Lower lobe of right lung (tissue), 2 donors: Measurements from ENCODE around the gene CGB8. TPM values are rescaled to one million over a fixed set of nuclear protein-coding genes. Genes with fewer than 3 reads are reported as not detected.
A peak's percentile ranks its signal among the peaks of the same experiment; 100 is the strongest.
"Not testable (repeated sequence)": the region's sequence is repeated elsewhere in the genome, so short reads cannot be mapped to it uniquely, and the experiment has no call there.

Experiments
- ATAC-seq, 2 donors: fragments of 200-7000 bp; cut with Tn5 transposase; one replicate each; pipeline ENCODE4 v1.9.1; 2020 to 2022; ENCODE audit warnings: mild to moderate bottlenecking in 2 of 2, moderate library complexity in 2 of 2
- DNase-seq: peaks from one replicate; pipeline ENCODE4 v3.0.0-alpha.2; 2020
- H3K27ac ChIP-seq: fragments of 200-600 bp; one replicate; pipeline ENCODE4 v1.8.0; 2022
- H3K27me3 ChIP-seq: fragments of 200-600 bp; one replicate; pipeline ENCODE4 v1.8.0; 2022; ENCODE audit warnings: low read depth
- H3K36me3 ChIP-seq: fragments of 200-600 bp; one replicate; pipeline ENCODE4 v1.8.0; 2022; ENCODE audit warnings: mild to moderate bottlenecking
- H3K4me1 ChIP-seq: fragments of 200-600 bp; one replicate; pipeline ENCODE4 v1.8.0; 2022
- H3K4me3 ChIP-seq: fragments of 200-600 bp; one replicate; pipeline ENCODE4 v1.8.0; 2022; ENCODE audit warnings: mild to moderate bottlenecking
- H3K9me3 ChIP-seq: fragments of 200-600 bp; one replicate; pipeline ENCODE4 v1.8.0; 2022
- intact Hi-C: fragments of 100-400 bp; cut with DNase I; formaldehyde crosslinking; loops from one replicate; pipeline ENCODE4 v1.11.0; 2022
- total RNA-seq: library from RNA; stranded (reverse); fragmentation: NEBNext Ultra II Directional; extraction: Animal tissue kit (Norgen Biotek cat#: 25700); gene quantifications from one replicate; pipeline ENCODE4 v1.2.1, GENCODE V29; 2021
- TF ChIP-seq, protein P1 (sequence below): fragments of 200-600 bp; IDR thresholded peaks from one replicate; pipeline ENCODE4 v1.8.0; 2022; ENCODE audit warnings: antibody characterized with exemption, mild to moderate bottlenecking
- donor health status: DM: no; HTN: yes; CAD: no; lungs with severe emphysema.

Gene CGB8
- total RNA-seq, 1 donor from 2014 or later, result not detected

DNA sequence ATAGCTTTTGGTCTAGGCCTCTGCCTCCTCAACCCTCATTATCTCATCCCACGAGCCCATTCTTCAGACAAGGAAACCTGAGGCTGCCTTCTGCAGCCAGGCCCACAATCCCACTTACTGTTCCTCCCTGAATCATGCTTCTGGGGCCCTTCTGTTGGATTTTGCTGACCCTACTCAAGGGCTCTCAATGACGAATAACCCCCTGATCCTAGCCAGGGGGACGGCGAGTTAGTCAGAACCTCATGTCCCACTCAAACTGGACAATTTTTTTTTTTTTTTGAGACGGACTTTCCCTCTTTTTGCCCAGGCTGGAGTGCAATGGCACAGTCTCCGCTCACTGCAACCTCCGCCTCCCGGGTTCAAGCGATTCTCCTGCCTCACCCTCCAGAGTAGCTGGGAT is 26.8 kb downstream of the CGB8 start:
- Histone ChIP-seq H3K36me3 (no peaks in the 10 kb centered on the region), H3K4me3 (no peak overlapping the region), H3K27me3 (peaks cover 7% of the 10 kb centered on the region), H3K27ac (no peak overlapping the region), H3K9me3 (no peaks in the 10 kb centered on the region), H3K4me1 (peaks cover 21% of the 10 kb centered on the region)
- TF ChIP-seq, protein P1, sequence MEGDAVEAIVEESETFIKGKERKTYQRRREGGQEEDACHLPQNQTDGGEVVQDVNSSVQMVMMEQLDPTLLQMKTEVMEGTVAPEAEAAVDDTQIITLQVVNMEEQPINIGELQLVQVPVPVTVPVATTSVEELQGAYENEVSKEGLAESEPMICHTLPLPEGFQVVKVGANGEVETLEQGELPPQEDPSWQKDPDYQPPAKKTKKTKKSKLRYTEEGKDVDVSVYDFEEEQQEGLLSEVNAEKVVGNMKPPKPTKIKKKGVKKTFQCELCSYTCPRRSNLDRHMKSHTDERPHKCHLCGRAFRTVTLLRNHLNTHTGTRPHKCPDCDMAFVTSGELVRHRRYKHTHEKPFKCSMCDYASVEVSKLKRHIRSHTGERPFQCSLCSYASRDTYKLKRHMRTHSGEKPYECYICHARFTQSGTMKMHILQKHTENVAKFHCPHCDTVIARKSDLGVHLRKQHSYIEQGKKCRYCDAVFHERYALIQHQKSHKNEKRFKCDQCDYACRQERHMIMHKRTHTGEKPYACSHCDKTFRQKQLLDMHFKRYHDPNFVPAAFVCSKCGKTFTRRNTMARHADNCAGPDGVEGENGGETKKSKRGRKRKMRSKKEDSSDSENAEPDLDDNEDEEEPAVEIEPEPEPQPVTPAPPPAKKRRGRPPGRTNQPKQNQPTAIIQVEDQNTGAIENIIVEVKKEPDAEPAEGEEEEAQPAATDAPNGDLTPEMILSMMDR, result no peak
- ATAC-seq (no peak), DNase-seq (no peak)
- intact Hi-C loops, result no loop called here

DNA sequence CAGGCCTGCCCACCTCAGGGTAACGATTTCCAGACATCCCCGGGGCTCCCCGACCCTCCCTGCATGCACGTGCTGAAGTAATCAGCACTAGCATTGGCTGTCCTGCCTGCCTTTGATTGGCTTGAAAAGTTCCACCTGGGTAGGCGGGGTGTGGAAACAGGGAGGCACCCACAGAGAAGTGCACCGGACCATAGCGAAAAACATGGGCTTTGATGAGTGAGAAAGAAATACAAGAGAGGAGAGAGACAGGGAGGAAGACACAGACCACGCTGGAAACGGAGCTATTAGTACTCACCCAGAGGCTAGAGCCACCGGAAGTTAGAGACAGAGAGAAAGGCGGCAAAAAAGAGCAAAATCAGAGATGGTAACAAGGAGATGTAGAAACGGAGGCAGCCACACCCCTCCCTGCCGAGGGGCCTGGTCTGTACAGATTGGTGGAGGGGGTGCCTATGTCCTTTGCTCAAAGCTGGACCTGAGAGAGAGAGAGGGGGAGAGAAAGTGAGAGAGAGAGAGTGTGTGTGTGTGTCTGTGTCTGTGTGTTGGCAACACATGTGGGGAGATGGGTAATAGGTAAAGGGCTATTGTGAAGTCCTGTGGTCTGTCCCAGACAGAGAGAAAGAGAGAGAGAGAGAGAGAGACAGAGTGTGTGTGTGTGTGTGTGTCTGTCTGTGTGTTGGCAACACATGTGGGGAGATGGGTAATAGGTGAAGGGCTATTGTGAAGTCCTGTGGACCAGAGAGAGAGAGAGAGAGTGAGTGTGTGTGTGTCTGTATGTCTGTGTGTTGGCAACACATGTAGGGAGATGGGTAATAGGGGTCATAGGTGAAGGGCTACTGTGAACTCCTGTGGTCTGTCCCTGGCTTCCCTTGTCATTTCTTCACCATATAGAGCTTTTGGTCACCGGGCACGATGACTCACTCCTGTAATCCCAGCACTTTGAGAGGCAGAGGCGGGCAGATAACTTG is 27.7 kb downstream of the CGB8 start:
- ATAC-seq (no peak), DNase-seq (no peak)
- Histone ChIP-seq H3K27ac (no peak overlapping the region), H3K36me3 (no peaks in the 10 kb centered on the region), H3K4me3 (no peak overlapping the region), H3K9me3 (no peaks in the 10 kb centered on the region), H3K27me3 (peaks cover 7% of the 10 kb centered on the region), H3K4me1 (peaks cover 21% of the 10 kb centered on the region)
- TF ChIP-seq, protein P1, result no peak
- intact Hi-C loops, result no loop called here

- ATAC-seq, result no peak
Measured at GRCh38 chr19:49020342-49020741, 28.6 kb downstream of the CGB8 start.

DNA sequence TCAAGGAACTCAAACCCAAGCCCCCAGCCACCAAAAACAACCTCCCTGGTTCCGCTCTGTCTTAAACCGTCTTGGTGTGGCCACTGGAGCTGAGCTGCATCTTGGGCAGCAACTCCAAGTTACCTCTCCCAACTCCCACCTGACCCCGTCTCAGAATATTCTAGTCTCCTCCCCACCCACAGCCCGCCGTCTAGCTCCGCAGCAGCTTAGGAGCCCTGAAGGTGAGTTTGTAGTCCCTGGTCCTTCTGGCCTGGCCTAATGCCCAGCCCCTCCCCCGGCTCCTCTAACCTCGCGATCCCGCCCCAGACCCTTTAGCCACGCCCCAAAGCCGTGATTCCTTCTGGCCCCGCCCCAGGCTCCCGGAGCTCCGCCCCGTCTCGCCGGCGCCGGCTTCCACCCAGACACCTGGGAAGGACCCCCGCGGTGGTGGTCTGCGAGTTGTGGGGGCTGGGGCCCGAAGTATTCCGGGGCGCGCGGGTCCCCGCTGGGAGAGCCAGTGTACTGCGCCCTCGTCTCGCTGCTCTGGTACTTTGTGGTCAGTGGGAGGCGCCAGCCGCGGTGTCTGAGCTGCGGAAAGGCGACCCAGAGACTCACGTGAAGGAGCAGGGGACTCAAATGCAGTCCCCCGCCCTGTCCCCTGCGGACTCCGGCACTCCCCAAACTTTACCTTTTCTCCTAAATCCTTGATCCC is 29.5 kb downstream of the CGB8 start:
- Histone ChIP-seq H3K36me3 (peaks cover 12% of the 10 kb centered on the region), H3K9me3 (no peaks in the 10 kb centered on the region), H3K27me3 (peaks cover 7% of the 10 kb centered on the region), H3K27ac (no peak overlapping the region), H3K4me3 (peak overlapping the region; percentile 54), H3K4me1 (peaks cover 21% of the 10 kb centered on the region)
- intact Hi-C loops, result no loop called here
- ATAC-seq (peak; percentile 84 to 87), DNase-seq (peak; percentile 92)
- TF ChIP-seq, protein P1, result no peak

More at GRCh38 chr19:49020342-49020741, 28.6 kb downstream of the CGB8 start:
- TF ChIP-seq, protein P1, result no peak
- H3K9me3 ChIP-seq, result no peaks in the 10 kb centered on the region
- H3K4me3 ChIP-seq, result no peak overlapping the region
- DNase-seq, result no peak
- H3K36me3 ChIP-seq, result peaks cover 3% of the 10 kb centered on the region
- intact Hi-C loops, result no loop called here
- H3K27me3 ChIP-seq, result peaks cover 7% of the 10 kb centered on the region
- no peak overlapping the region for H3K27ac ChIP-seq
- H3K4me1 ChIP-seq, result peaks cover 21% of the 10 kb centered on the region

DNA sequence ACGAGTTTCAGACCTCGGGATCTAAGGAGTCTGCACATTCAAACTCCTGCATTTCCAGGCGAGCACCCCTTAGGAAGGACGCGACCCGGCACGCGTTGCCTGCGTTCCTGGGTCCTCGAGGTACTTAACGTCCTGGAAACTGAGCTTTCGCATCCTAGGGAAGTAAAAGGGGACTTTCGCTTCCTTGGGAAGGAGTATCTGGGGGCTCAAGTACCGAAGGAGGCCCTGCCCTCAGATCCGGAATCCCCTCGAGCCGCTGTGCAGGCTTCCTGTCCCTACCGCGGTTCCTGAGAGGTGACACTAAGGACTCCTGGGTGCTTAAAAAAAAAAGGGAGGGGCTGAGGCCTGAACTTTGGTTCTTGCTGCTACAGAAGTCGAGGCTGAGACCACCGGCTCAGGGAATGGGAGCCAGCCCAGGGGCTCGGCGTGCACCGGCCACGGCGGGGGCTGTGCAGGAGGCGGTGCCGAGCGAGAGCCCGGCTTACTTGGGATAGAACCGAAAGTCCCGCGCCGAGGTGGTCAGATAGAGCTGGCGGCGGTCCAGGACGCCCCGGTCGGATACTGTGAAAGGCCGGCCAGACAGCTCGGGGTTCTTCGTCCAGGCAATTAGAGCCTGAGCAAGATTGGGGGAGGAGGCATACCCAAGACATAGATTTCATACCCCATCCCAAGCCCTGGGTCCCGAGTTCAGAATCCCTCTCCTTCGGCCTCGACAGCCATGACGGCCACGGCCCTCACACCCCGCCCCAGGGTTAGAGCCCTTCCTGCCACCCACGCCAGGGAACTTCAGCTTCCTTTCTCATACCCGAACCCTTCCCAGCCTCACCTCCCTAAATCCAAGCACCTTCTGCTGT is 30.3 kb downstream of the CGB8 start:
- ATAC-seq, result peak; percentile 14 to 42
- Histone ChIP-seq H3K4me1 (peaks cover 21% of the 10 kb centered on the region), H3K4me3 (peak overlapping the region; percentile 54), H3K36me3 (peaks cover 17% of the 10 kb centered on the region)
- H3K27ac ChIP-seq, H3K9me3 ChIP-seq, H3K27me3 ChIP-seq, intact Hi-C loops: not testable (repeated sequence)
- peak; percentile 58 for DNase-seq
